ENCODE measurements around the gene CPA3.

- TF ChIP-seq POLR2AphosphoS5 (IDR thresholded peaks at IDR 0.05; ENCODE audit: low read depth, low read length) (no peak), POLR2A (IDR thresholded peaks at IDR 0.05; ENCODE audit: low read depth, low read length) (no peak), TAF1 (IDR thresholded peaks at IDR 0.05; ENCODE audit: low read depth, low read length) (no peak), PAX5 (IDR thresholded peaks at IDR 0.05; ENCODE audit: insufficient read depth, low read length, severe bottlenecking) (no peak)
These were observed 46.1 kb downstream of the CPA3 start for GRCh38 chr3:148911173-148911572.
